GM19351 (cell line): ENCODE measurements around the gene CTBP1.

Source experiments
- ATAC-seq: cut with Tn5 transposase; IDR thresholded peaks from one replicate; pipeline ENCODE4 v1.9.1; 2021; ENCODE audit warnings: mild to moderate bottlenecking, moderate library complexity; ENCODE audit not compliant: unreplicated experiment

Gene CTBP1

GRCh38 chr4:1225272-1226143, 23.4 kb downstream of the CTBP1 start:
- no peak for ATAC-seq

DNA sequence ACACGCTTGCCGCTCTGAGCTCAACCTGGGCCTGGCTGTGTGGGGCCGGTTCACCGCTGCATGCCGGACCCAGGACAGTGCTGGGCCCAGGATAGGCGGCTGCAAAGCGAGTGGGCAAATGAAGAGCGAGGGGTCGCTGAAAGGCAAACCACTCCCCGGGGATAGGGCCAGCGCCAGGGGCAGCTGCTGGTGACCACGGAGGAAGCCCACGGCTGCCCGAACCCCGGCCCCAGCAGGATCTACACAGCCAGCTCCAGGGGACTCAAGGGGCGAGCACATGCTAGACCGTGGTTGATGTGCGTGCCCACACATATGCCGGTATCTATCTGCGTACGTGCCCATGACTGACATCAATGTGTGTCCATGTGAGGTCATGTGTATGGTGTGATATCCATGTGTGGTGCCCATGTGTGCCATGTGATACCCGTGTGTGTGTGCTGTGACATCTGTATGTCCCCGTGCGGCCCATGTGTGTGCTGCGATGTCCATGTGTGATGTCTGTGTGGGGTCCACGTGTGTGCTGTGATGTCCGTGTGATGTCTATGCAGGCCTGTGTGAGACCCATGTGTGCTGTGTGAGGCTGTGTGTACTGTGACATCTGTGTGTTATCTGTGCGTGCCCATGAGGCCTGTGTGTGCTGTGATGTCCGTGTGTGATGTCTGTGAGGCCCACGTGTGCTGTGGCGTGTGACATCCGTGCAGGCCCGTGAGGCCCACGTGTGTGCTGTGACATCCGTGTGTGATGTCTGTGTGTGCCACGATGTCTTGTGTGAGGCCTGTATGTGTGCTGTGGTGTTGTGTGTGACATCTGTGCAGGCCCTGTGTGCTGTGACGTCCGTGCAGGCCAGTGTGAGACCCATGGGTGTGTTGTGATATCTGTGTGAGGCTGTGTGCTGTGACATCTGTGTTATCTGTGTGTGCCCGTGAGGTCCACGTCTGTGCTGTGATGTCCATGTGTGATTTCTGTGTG, 24.8 kb downstream of the CTBP1 start:
- ATAC-seq: no peak

- no peak for ATAC-seq
Observed at GRCh38 chr4:1222938-1223690, 25.8 kb downstream of the CTBP1 start.

DNA sequence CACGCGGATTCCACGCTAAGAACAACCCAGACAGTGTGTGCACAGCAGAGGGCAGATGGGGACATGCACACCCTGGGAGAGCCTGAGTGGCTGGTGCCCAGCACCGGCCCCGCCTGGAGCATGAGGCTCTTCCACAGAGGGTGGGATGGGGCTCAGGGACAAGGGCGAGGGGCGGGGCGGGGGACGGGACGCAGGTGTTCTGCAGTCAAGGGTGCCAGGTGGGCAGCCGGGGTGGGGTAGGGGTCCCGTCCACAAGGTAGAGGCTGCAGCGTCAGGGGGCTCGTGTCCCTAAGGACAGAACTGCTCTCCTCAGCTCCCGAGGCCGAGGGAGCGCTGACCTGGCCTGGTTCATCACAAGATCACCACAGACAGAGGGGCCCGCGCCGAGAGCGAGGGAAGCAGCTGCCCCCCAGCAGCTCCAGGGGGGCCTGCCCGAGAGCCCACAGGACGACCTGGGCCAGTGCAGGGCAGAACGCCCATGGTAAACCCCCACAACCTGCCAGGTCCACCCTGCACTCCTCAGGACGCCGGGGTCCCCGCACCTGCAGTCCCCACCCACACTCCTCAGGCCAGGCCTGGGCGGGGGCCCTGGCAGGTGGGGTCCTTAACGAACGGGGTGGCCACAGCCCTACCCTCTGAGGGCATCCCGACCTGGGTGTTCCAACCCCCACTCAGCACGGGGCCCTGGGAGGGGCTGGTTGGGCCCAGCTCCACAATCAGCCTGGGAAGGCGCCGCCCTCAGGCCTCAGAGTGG, 26.7 kb downstream of the CTBP1 start:
- ATAC-seq: no peak

DNA sequence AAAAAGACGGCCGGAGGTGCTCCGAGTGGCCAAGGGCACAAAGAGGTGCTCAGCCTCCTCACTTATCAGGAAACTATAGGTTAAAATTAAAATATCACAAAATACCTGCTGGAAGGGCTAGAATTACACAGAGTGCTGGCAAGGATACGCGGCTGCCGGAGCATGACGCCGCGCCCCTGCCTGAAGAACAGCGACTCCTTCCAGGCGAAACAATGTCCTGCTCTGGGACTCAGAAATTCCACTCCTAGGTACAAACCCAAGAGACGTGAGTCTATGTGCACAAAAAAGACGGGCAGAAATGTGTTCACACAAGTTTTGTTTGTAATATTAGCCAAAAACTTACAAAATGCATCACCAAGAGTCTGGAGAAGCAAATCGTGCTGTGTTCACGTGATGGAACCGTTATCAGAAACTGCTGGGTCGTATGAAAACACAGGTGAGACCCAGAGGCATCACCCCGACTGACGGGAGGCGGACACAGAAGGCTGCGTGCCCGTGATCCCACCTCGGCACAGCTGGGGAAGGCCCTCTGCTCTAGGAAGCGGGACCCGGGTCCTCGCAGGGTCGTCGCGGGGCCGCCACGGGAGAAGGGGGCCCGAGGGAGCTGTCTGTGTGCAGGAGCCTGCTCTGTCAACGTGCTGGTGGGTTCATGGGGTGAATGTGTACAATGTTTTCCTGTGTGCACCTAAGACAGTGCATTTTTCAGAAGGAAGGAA, 27.6 kb downstream of the CTBP1 start:
- ATAC-seq: no peak

DNA sequence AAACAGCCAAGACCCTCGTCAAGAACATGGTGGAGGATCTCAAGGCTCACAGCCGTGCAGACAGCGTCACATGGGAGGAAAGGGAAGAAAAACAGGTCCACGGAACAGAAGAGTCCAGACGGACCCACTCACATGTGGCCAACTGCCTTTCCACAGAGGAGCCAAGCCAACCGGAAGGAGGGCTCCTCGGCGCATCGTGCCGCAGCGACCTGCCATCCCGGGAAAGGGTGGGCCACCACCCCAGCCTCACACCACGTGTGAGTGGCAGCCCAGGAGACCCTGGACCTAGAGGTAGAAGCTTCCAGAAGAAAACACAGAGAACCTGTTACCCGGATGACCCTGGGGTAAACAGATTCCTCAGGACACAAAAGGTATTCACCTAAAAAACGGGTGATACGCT, 28.4 kb downstream of the CTBP1 start:
- no peak for ATAC-seq

GRCh38 chr4:1219566-1219950, 29.4 kb downstream of the CTBP1 start:
- no peak for ATAC-seq

DNA sequence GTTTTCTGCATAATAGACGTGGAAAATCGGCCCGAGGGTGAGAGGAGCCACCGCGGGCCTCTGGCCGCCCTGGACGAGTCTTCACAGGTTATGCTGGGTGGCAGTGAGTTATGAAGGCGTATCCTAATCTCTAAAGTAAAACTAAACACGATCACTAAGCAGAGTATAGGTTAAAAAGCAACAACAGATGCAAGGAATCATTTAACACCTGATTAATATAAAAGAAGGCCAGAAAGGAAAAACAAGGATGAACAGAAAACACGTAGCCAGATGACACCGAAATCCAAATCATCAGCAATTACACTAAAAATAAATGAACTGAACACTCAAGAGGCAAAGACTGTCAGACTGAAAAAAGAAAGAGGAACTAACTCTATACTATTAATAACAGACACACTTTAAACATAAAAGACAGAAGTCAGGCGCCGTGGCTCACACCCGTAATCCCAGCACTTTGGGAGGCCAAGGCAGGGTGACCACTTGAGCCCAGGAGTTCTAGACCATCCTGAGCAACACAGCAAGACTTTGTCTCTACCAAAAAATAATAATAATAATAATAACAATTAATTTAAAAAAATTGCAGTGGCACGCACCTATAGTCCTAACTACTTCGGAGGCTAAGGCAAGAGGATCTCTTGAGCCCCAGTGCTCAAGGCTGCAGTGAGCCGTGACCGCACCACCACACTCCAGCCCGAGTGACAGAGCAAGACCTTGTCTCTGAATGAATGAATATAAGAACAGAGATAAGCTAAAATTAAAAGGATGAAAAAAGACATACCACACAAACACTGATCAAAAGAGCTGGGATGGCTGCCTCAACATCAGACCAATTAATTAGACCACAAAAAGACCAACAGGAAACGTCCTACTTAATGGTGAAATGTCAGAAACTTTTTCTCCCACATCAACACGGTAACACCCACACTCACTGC, 30.0 kb downstream of the CTBP1 start:
- ATAC-seq: peak; percentile 55

GRCh38 chr4:1217366-1217765, 31.6 kb downstream of the CTBP1 start:
- no peak for ATAC-seq

- ATAC-seq: no peak
Observed at GRCh38 chr4:1216869-1217294, 32.0 kb downstream of the CTBP1 start.

DNA sequence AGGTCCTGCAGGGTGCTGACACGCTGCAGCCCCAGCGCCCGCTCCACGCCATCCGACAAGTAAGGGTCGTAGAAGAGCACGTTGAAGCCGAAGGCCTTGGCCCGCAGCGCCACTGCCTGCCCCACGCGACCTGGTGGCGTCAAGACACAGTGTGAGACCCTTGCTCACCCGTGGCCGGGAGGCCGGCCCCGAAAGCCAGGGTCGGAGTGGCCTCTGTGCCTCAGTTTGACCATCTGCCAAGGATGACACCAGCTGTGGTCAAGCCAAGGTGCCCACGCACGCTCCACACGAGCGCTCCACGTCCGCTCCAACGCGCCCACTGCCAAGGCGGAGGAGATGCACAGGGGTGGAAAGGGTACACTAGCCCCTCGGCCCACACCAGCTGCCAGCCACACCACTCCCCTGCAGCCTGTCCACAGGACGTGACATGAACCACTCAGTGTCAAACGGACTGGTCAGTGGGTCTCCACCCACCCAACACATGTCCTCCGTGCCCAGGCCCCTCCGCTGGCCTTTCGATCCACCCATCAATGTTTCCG, 32.8 kb downstream of the CTBP1 start:
- no peak for ATAC-seq

DNA sequence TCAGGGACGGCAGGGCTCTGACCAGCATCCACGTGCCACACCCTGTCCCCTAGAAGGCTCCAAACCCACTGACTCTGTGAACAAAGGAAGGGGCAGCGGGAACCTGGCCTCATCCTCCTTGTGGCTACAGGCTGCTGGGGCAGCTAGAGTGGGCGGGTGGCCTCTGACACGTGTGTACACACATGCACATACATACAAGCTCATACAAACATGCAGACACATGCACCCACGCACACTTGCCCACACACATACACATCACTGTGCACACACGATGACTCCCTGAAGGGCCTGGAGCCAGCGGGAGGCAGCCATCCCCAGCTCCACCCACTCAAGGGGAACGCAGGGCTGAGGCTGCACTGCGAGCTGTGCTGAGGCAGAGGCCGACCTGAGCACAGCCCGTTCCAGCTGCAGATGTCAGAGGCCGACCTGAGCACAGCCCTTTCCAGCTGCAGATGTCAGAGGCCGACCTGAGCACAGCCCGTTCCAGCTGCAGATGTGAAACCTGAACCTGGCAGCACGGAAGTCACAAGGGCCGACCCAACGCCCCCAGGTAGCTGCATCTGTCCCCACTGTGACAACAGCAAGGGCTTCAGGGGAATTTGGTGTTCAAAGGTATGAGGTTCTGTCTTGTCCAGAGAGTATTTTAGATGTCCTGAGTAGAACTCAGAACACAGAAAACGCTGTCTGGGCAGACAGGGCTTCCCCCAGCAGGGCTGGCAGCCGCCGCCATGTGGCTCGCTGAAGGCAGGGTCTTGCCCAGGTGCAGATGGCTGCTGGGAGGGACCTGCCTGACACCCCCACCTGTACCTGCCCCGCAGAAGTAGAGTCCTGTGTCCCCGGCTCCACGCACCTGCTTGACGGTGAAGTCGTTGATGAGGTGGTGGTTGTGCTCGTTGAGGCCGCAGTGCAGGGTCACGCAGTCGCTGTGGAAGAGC, 33.5 kb downstream of the CTBP1 start:
- peak; percentile 59 for ATAC-seq

- ATAC-seq: no peak
Observed at GRCh38 chr4:1214101-1215095, 34.5 kb downstream of the CTBP1 start.

- ATAC-seq: no peak
Observed at GRCh38 chr4:1213336-1213995, 35.5 kb downstream of the CTBP1 start.

DNA sequence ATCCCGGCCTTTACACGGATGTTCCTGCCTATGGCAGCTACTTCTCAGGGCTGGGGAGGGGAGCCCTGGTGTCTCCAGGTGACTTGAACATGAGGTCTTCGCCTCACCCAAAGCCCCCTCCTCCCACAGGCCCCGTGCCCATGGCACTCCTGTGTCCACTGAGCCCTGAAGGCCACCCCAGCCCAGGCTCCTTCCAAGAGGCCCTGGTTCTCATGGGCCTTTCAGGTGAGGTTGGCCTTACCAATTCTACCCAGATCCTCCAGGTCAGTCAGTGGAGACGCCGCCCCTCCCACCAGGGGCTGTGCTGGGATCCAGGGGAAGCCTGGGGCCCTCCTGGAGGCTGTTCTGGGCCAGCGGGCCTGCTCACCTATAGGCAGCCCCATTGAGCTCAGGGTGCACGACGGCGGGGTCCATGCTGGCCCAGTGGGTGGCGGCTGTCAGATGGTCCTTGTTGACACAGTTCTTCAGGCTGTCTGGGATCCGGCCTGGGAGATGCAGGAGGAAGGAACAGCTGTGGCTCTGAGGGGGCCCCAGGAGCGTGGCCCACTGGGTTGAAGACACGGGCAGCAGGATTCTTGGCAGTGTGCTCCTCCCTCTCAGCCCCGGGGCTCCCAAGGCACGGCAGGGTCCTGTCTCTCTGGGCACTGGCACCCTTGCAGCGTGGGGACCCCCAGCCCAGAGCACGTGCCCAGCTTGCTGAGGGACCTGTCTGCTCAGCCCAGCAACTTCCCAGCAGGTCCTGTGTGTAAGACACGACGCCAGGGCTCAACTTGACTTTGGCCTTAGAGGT, 36.2 kb downstream of the CTBP1 start:
- ATAC-seq: no peak
